Ovary (tissue), 9 donors: ENCODE data around the gene TMEM234. TPM values are rescaled to one million over a fixed set of nuclear protein-coding genes. Genes with fewer than 3 reads are reported as not detected.
"Not testable (repeated sequence)": the region's sequence is repeated elsewhere in the genome, so short reads cannot be mapped to it uniquely, and the experiment has no call there.

ENCODE experiments used
- DNase-seq, 5 donors: peaks; one replicate each; pipeline ENCODE4 v3.0.0-alpha.2; 2019 to 2020
- H3K27ac ChIP-seq, 2 donors: fragments of 200-600 bp; one replicate each; pipeline versions ENCODE4 v1.5.1 to v1.8.0; 2019 to 2022
- H3K27me3 ChIP-seq: fragments of 200-600 bp; one replicate; pipeline ENCODE4 v1.8.0; 2022
- H3K36me3 ChIP-seq: fragments of 200-600 bp; sonication (generic); one replicate; pipeline ENCODE4 v1.5.1; 2019
- H3K4me1 ChIP-seq: one replicate; pipeline ENCODE4 v1.8.1; 2013; ENCODE audit warnings: mild to moderate bottlenecking, moderate library complexity; ENCODE audit not compliant: insufficient read depth
- H3K4me3 ChIP-seq: fragments of 200-600 bp; sonication (generic); one replicate; pipeline ENCODE4 v1.5.1; 2017
- H3K9me3 ChIP-seq, 2 donors: fragments of 200-600 bp in 1 of 2; sonication (generic) in 1 of 2; one replicate each; pipeline versions ENCODE4 v1.5.1 to v1.8.1; 2013 to 2019; ENCODE audit warnings: mild to moderate bottlenecking in 1 of 2, moderate library complexity in 1 of 2
- EP300 ChIP-seq: sonication (generic); formaldehyde crosslinking; IDR thresholded peaks from one replicate; pipeline ENCODE4 v1.6.1; 2017; ENCODE audit warnings: antibody characterized with exemption
- POLR2A ChIP-seq: fragments of 450-650 bp; IDR thresholded peaks from one replicate; pipeline ENCODE4 v1.6.1; 2017; ENCODE audit warnings: antibody characterized with exemption, mild to moderate bottlenecking, moderate library complexity
- WGBS, 3 donors: extraction: QIAGEN DNeasy Blood & Tissue Kit in 1 of 3; methylation state at CpG; one replicate each; pipeline versions ENCODE4 v1.1.5 to v1.1.7; 2013 to 2017; 5-methylcytosine and 5-hydroxymethylcytosine counted together
- intact Hi-C, 4 donors: fragments of 100-400 bp; cut with DNase I; formaldehyde crosslinking; loops; one replicate each; pipeline versions ENCODE4 v1.11.0 to v1.15.1; 2022 to 2023
- polyA plus RNA-seq, 2 donors: library from polyadenylated mRNA; stranded (reverse); fragments of 200-250 nt in 1 of 2; fragments of 350-450 nt in 1 of 2; fragmentation: Illumina TruSeq in 1 of 2; extraction: RNeasy Lipid Tissue Mini Kit (QIAGEN cat#74804) in 1 of 2; gene quantifications; one replicate each; pipeline ENCODE4 v1.2.3, GENCODE V29; 2013 to 2014
- total RNA-seq, 7 donors: library from RNA; depleted of rRNA in 2 of 7; stranded (reverse); fragments of >200 nt in 2 of 7; fragmentation: NEBNext Ultra II Directional in 3 of 7; extraction: Animal tissue kit (Norgen Biotek cat#: 25700) in 3 of 7; gene quantifications; one replicate each; pipeline versions ENCODE4 v1.1.0 to v1.2.4, GENCODE V29; 2016 to 2023
- TF ChIP-seq, protein P1 (sequence below), 3 donors: fragments of 450-650 bp in 2 of 3; fragments of 200-600 bp in 1 of 3; IDR thresholded peaks; one replicate each; pipeline versions ENCODE4 v1.5.1 to v1.8.0; 2016 to 2022; ENCODE audit warnings: antibody characterized with exemption in 3 of 3, mild to moderate bottlenecking in 1 of 3
- donor health status: DM: no; HTN: no; CAD: no; lungs with moderate emphysema.
- donor health status: DM: no; HTN: no; CAD: no.
- donor health status: Bipolar disorder and iron deficiency.
- donor health status: DM: yes; HTN: yes; CAD: no.
- donor health status: DM: no; HTN: no; CAD: no.
- donor health status: DM: yes; HTN: yes; CAD: no.

TMEM234 gene
- total and polyA plus RNA-seq, 9 donors, result 9.4 to 34.6 (median 21.6) TPM

DNA sequence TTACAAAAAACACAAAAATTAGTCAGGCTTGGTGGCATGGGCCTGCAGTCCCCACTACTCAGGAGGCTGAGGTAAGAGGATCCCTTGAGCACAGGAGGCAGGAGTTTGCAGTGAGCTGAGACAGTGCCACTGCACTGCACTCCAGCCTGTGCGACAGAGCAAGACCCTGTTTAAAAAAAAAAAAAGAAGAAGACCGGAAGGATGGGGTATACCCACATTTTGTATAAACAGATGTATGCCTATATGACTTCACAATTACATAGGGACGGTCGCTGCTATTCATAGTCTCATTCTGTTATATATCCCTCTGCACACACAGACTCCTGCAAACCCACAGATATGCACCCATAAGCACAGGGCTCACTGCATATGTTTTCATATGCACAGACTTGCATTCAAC, 41.6 kb upstream of the TMEM234 start:
- Histone ChIP-seq H3K4me3 (no peak overlapping the region), H3K27ac (no peak overlapping the region), H3K27me3 (no peaks in the 10 kb centered on the region), H3K36me3 (no peaks in the 10 kb centered on the region), H3K9me3 (no peaks in the 10 kb centered on the region), H3K4me1 (no peaks in the 10 kb centered on the region)
- intact Hi-C loops, result no loop called here
- 91 to 95% (median 94%) methylated on average over 4 of the region's 4 CpGs for WGBS, 3 donors
- TF ChIP-seq, protein P1, sequence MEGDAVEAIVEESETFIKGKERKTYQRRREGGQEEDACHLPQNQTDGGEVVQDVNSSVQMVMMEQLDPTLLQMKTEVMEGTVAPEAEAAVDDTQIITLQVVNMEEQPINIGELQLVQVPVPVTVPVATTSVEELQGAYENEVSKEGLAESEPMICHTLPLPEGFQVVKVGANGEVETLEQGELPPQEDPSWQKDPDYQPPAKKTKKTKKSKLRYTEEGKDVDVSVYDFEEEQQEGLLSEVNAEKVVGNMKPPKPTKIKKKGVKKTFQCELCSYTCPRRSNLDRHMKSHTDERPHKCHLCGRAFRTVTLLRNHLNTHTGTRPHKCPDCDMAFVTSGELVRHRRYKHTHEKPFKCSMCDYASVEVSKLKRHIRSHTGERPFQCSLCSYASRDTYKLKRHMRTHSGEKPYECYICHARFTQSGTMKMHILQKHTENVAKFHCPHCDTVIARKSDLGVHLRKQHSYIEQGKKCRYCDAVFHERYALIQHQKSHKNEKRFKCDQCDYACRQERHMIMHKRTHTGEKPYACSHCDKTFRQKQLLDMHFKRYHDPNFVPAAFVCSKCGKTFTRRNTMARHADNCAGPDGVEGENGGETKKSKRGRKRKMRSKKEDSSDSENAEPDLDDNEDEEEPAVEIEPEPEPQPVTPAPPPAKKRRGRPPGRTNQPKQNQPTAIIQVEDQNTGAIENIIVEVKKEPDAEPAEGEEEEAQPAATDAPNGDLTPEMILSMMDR (IDR thresholded peaks at IDR 0.05), result no peak
- TF ChIP-seq EP300, result no peak
- TF ChIP-seq POLR2A, result no peak
- DNase-seq, result no peak

GRCh38 chr1:32263236-32263593, 41.1 kb upstream of the TMEM234 start:
- H3K27ac ChIP-seq, H3K4me3 ChIP-seq, H3K9me3 ChIP-seq, intact Hi-C loops, H3K36me3 ChIP-seq, H3K4me1 ChIP-seq, DNase-seq, H3K27me3 ChIP-seq: not testable (repeated sequence)
- 95 to 97% (median 96%) methylated on average over 4 of the region's 4 CpGs for WGBS, 3 donors

- DNase-seq, result no peak
- H3K4me3 ChIP-seq, result no peak overlapping the region
- no peak for TF ChIP-seq POLR2A
- TF ChIP-seq, protein P1 (IDR thresholded peaks at IDR 0.05), result no peak
- TF ChIP-seq EP300, result no peak
- no peaks in the 10 kb centered on the region for H3K9me3 ChIP-seq
- intact Hi-C loops, result no loop called here
- no peaks in the 10 kb centered on the region for H3K36me3 ChIP-seq
- H3K27me3 ChIP-seq, result no peaks in the 10 kb centered on the region
- 80 to 90% (median 89%) methylated on average over 6 of the region's 6 CpGs for WGBS, 3 donors
- no peak overlapping the region for H3K27ac ChIP-seq
- no peaks in the 10 kb centered on the region for H3K4me1 ChIP-seq
These were observed 35.0 kb upstream of the TMEM234 start for GRCh38 chr1:32257227-32257508.

DNA sequence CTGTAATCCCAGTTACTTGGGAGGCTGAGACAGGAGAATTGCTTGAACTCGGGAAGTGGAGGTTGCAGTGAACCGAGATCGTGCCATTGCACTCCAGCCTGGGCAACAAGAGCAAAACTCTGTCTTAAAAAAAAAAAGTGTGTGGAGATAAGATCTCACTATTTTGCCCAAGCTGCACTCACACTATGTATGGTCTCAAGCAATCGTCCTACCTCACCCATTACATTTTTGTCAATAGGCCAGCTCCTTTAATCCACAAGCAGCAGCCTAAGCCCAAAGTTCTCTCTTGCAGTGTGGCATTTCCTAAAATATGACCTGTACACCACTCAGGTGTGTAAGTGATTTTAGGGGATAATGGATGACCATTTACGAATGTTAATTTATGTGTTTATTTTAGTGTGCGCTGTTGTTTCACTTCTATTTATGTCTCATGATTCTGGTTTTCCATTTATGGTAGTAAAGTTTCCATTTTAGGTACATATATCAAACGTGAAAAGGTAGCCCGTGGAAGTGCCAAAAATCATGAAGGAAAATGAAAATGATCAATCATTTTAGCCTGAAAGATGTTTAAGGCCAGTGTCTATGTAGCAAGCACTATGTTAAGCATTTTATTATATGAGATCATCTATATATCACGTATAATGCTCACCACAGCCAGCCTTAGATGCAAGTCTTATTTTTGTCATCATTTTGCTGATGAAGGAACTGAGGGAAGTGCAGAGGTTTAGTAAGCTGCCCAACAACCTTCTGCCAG, 34.5 kb upstream of the TMEM234 start:
- no peak for DNase-seq
- Histone ChIP-seq H3K9me3 (no peaks in the 10 kb centered on the region), H3K27me3 (no peaks in the 10 kb centered on the region), H3K36me3 (no peaks in the 10 kb centered on the region), H3K4me1 (no peaks in the 10 kb centered on the region), H3K27ac (no peak overlapping the region), H3K4me3 (no peak overlapping the region)
- intact Hi-C loops, result no loop called here
- TF ChIP-seq POLR2A (no peak), EP300 (no peak)
- TF ChIP-seq, protein P1 (IDR thresholded peaks at IDR 0.05), result no peak
- 78 to 81% (median 80%) methylated on average over 9 of the region's 9 CpGs for WGBS, 3 donors

DNA sequence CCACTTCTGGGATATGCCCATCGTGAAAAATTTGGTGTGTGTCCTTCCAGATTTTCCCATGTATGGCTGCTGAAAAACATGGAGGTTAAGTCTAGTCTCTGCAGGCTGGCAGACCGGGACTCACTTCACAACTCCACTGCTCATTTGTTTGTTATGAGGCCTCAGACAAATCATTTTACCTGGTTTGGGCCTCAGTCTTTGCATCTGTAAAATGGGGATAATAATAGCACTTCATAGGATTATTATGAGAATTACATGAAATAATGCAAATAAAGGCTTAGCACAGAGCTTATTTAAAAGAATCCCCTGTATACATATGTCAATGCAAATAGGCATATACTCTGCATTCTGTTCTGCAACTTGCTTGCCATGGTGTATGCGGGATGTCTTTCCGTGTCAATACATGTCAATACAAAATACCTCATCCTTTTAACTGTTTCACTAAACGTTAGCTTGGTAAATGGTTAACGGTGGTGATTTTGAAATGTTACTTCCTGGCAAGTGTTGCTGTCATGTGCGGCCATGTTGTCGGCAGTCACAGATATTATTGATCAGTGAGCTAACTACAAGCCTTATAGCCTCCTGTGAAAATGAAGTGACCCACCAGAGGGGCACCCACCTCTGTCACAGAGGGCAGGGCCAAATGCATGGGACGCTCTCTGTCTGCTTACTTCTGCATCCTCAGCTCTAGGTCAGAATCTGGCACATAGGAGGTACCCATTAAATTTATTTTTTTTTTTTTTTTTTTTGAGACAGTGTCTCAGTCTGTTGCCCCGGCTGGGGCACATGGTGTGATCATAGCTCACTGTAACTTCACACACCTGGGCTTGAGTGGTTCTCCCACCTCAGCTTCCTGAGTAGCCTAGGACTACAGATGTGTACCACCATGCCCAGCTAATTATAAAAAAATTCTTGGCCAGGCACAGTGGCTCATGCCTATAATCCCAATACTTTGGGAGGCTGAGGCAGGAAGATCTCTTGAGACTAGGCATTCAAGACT, 33.2 kb upstream of the TMEM234 start:
- intact Hi-C loops, result no loop called here
- TF ChIP-seq, protein P1 (IDR thresholded peaks at IDR 0.05), result no peak
- no peak for TF ChIP-seq EP300
- no peak for TF ChIP-seq POLR2A
- Histone ChIP-seq H3K27me3 (no peaks in the 10 kb centered on the region), H3K36me3 (no peaks in the 10 kb centered on the region), H3K4me1 (peaks cover 1% of the 10 kb centered on the region), H3K9me3 (no peaks in the 10 kb centered on the region), H3K27ac (no peak overlapping the region), H3K4me3 (no peak overlapping the region)
- no peak for DNase-seq
- WGBS, 3 donors, result 82 to 86% (median 83%) methylated on average over 10 of the region's 10 CpGs
